Epithelial cell of esophagus (primary cell): Measurements from ENCODE around the gene ZNF584.
"Not testable (repeated sequence)": the region's sequence is repeated elsewhere in the genome, so short reads cannot be mapped to it uniquely, and the experiment has no call there.

ENCODE experiments used
- DNase-seq: peaks from one replicate; pipeline ENCODE4 v3.0.0; 2010; ENCODE audit warnings: low read depth
- H3K4me3 ChIP-seq: 2 replicates; pipeline ENCODE4 v1.5.1; 2011; ENCODE audit warnings: mild to moderate bottlenecking, low read length, control low read depth
- CTCF ChIP-seq: IDR thresholded peaks from 2 replicates; pipeline ENCODE4 v1.5.1; 2011; ENCODE audit warnings: low read depth, mild to moderate bottlenecking, low read length, control low read depth, inconsistent platforms; ENCODE audit not compliant: insufficient read depth; ENCODE audit errors: missing control alignments

ZNF584 gene

GRCh38 chr19:58439576-58440554 is 31.4 kb downstream of the ZNF584 start, which contains the start of gene ZNF132:
ZNF132 (minus strand) TSS chr19:58440153; CDS start chr19:58439821, 332 bp downstream.
- DNase-seq, result peak; percentile 100
- no peak for TF ChIP-seq CTCF
- H3K4me3 ChIP-seq, result peak within 1 kb of the TSS; percentile 82

DNA sequence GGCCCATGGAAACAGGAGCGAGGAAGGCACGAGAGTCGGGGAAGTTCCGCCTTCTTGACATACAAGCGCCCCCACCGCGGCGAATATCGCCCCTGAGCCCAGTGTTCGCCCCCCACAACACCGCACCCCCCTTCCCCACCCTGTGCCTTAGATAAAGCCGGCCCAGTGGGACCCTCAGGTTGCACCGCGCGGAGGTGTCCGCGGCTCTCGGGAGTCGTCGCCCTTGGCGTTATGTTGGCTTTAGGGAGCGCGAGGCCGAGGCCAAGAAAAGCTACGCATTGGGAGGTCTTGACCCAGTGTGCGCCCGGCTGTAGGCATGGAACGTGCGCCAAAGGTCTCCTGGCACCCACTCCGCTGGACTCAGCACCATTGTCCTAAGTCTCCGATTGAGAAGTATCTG is 32.1 kb downstream of the ZNF584 start:
- no peak for TF ChIP-seq CTCF
- peak overlapping the region; percentile 82 for H3K4me3 ChIP-seq
- no peak for DNase-seq

DNA sequence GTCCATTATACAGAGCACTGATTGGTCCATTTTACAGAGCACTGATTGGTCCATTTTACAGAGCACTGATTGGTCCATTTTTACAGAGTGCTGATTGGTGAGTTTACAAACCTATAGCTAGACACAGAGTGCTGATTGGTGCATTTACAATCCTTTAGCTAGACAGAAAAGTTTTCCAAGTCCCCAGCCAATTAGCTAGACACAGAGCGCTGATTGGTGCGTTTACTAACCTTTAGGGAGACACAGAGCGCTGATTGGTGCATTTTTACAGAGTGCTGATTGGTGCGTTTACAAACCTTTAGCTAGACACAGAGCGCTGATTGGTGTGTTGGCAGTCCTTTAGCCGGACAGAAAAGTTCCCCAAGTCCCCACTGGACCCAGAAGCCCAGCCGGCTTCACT is 34.5 kb downstream of the ZNF584 start:
- DNase-seq, H3K4me3 ChIP-seq: not testable (repeated sequence)

DNA sequence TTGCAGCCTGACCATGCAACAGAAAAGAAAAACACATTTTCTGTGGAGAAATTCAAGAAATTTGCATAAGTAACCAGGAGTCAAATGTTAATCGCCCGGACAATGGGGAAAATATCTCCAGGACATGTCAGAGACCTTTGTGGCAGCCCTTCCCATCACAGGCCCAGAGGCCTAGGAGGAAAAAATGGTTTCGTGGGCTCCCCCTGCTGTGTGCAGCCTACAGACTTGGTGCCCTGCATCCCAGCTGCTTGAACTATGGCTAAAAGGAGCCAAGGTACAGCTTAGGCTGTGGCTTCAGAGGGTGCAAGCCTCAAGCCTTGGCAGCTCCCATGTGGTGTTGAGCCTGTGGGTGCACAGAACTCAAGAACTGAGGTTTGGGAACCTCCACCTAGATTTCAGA is 40.4 kb downstream of the ZNF584 start:
- not testable (repeated sequence) for DNase-seq

DNA sequence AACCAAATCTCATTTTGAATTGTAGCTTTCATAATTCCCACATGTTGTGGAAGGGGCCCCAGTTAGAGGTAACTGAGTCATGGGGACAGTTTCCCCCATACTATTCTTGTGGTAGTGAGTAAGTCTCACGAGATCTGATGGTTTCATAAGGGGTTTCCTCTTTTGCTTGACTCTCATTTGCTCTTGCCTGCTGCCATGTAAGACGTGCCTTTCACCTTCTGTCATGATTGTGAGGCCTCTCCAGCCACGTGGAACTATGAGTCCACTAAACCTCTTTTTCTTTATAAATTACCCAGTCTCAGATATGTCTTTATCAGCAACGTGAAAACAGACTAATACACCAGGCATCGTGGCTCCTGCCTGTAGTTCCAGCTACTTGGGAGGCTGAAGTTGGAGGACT is 41.5 kb downstream of the ZNF584 start:
- not testable (repeated sequence) for DNase-seq, H3K4me3 ChIP-seq

More for the DNA sequence above, 40.4 kb downstream of the ZNF584 start:
- H3K4me3 ChIP-seq, result not testable (repeated sequence)

DNA sequence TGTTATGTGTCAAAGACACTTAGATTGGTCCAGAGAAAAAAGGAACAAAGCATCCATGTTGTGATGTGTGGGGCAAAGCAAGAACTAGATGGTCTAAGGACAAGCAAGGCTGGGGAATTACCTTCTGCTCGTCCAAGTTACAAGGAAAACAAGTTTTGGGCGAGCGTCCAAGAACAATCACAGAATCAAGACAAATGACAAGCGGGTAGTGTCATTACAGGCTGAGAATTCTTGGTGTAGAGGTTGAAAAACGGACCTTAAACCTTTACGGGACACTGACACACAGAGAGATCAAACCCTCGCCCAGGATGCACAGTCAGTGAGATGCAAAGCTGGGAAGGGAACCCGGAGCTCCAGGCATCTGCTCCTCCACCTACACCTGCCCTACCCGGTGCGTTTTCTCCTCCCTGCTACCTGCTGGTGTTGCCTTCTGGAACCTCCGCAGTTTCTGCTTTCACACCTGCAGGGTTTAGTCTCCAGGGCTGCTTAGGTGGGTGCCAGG is 42.5 kb downstream of the ZNF584 start:
- H3K4me3 ChIP-seq, result peak overlapping the region; percentile 61
- peak; percentile 29 for DNase-seq
- TF ChIP-seq CTCF, result no peak

DNA sequence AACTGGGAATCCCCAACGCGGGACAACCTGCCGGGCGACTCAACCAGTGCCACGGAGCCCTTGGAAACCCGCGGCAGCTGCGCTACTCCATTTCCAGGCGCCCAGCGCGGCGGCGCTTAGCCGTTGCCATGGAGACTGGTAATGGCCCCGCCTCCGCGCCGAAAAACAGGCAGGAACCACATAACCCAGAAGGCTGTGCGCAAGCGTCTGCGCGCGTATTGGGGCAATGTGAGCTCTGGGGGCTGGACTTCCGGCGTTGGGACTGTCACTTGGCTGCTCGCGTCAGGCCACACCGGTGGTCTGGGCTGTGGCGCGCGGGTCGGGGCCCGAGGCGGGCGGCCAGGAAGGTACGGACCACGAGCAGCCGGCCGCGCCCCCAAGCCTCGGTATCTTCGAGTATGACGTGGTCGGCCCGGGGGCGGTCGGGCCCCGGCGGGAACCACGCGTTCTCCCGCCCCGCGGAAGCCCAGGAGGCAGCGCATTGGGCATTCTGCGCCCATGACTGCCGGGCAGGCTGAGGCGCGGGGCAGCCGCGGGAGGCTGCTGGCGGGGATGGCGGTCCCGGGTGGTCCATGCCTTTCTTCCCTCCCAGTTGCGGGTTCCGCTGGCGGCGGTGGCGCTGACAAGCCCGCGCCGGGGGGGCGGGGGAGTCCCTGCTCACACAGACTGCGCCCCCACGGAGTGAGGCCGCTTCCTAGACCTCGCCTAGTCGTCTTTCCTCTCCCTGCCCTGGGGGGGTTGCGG is 43.1 kb downstream of the ZNF584 start, which contains the start of gene ZNF324B:
ZNF324B (plus strand) TSS at position 265 of the 744 bp plus-strand sequence. CDS start 2,080 bp downstream, outside the sequence.
- peak; percentile 96 for DNase-seq
- H3K4me3 ChIP-seq, result peak within 1 kb of the TSS; percentile 61
- TF ChIP-seq CTCF, result no peak

- DNase-seq, result no peak
- H3K4me3 ChIP-seq, result no peak overlapping the region
- TF ChIP-seq CTCF, result no peak
Observed at GRCh38 chr19:58453743-58454142, 45.3 kb downstream of the ZNF584 start.
